IMR-90 (cell line): ENCODE measurements around the gene FOXP1.

Experiments
- POLR2A ChIP-seq: IDR thresholded peaks from 2 replicates; pipeline ENCODE4 v1.6.1; 2012; ENCODE audit warnings: mild to moderate bottlenecking, low read depth, low read length
- RAD21 ChIP-seq: IDR thresholded peaks from 2 replicates; pipeline ENCODE4 v1.6.1; 2012; ENCODE audit warnings: low read length, improper control_type of control experiment
- RCOR1 ChIP-seq: IDR thresholded peaks from 2 replicates; pipeline ENCODE4 v1.6.1; 2012; ENCODE audit warnings: mild to moderate bottlenecking, low read length, improper control_type of control experiment; ENCODE audit not compliant: insufficient replicate concordance
- RFX5 ChIP-seq: IDR thresholded peaks from 2 replicates; pipeline ENCODE4 v1.8.0; 2012; ENCODE audit warnings: low read depth, mild to moderate bottlenecking, low read length, moderate library complexity
- TF ChIP-seq, protein P1 (sequence below): conservative IDR thresholded peaks from 2 replicates; pipeline ENCODE4 v1.5.1; 2012; ENCODE audit warnings: mild to moderate bottlenecking, low read depth, low read length, improper control_type of control experiment

- TF ChIP-seq POLR2A (no peak), RFX5 (no peak), RCOR1 (no peak), RAD21 (no peak)
- TF ChIP-seq, protein P1, sequence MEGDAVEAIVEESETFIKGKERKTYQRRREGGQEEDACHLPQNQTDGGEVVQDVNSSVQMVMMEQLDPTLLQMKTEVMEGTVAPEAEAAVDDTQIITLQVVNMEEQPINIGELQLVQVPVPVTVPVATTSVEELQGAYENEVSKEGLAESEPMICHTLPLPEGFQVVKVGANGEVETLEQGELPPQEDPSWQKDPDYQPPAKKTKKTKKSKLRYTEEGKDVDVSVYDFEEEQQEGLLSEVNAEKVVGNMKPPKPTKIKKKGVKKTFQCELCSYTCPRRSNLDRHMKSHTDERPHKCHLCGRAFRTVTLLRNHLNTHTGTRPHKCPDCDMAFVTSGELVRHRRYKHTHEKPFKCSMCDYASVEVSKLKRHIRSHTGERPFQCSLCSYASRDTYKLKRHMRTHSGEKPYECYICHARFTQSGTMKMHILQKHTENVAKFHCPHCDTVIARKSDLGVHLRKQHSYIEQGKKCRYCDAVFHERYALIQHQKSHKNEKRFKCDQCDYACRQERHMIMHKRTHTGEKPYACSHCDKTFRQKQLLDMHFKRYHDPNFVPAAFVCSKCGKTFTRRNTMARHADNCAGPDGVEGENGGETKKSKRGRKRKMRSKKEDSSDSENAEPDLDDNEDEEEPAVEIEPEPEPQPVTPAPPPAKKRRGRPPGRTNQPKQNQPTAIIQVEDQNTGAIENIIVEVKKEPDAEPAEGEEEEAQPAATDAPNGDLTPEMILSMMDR = no peak
Measured at GRCh38 chr3:71482771-71483170, 100.8 kb downstream of the FOXP1 start.
